ENCODE measurements around the gene PDGFC. TPM values are rescaled to one million over a fixed set of nuclear protein-coding genes. Genes with fewer than 3 reads are reported as not detected.

The PDGFC gene
- total and polyA plus RNA-seq, 2 of the 8 experiments (the other 6 are each of a cell fraction or from before 2014, with no cell fraction given) = 0.65 to 2.7 TPM

GRCh38 chr4:156832886-156833285 lies 138.7 kb downstream of the PDGFC start:
- H3K9me3 ChIP-seq (ENCODE audit: insufficient read depth in 2 of 2, low read depth in 1 of 2, low read length in 1 of 2) = peaks cover 0 to 3% of the 10 kb centered on the region in 2 experiments; a peak in 2 of 4 replicates
- no peak overlapping the region for H3K9ac ChIP-seq (replicated peaks in 1 of 4; ENCODE audit: extremely low read depth in 1 of 4, low read depth in 3 of 4, low read length in 3 of 4)
- no peak overlapping the region for H2BK5ac ChIP-seq (ENCODE audit: low read depth, low read length)
- no peak overlapping the region for H4K8ac ChIP-seq (ENCODE audit: extremely low read depth, insufficient read depth, low read length)
- no peak overlapping the region for H2AFZ ChIP-seq (ENCODE audit: low read length)
- no peak overlapping the region for H2BK120ac ChIP-seq (replicated peaks; ENCODE audit: low read depth, low read length)
- no peak overlapping the region for H2BK20ac ChIP-seq (ENCODE audit: low read length)
- no peak overlapping the region for H3K4me3 ChIP-seq (ENCODE audit: extremely low read depth in 1 of 4, insufficient read depth in 2 of 4, low read depth in 3 of 4, low read length in 4 of 4)
- H2AK5ac ChIP-seq (ENCODE audit: low read depth, low read length) = no peak overlapping the region
- POLR2A ChIA-PET (ENCODE audit: partially characterized antibody) = no interaction called here
- no peak overlapping the region for H4K5ac ChIP-seq (ENCODE audit: insufficient read length, low read depth, low read length)
- no peaks in the 10 kb centered on the region for H3K23me2 ChIP-seq (ENCODE audit: low read depth, low read length)
- no peaks in the 10 kb centered on the region for H3K79me1 ChIP-seq (ENCODE audit: low read depth, low read length)
- 98% methylated on average over 3 of the region's 3 CpGs; no CpG with 5 or more reads in 1 of the 2 experiments for WGBS, 2 experiments (ENCODE audit: extremely low coverage in 1 of 2, insufficient coverage in 1 of 2, insufficient read length in 1 of 2, insufficient replicate concordance in 2 of 2, low coverage in 1 of 2, low lambda C conversion rate in 2 of 2, missing lambda C conversion rate in 1 of 2)
- FAIRE-seq (no peak), DNase-seq (ENCODE audit: low read depth in 1 of 2, low spot score in 2 of 2) (no peak)
- CTCF ChIA-PET (ENCODE audit: partially characterized antibody) = no interaction called here
- no peak overlapping the region for H2BK12ac ChIP-seq (ENCODE audit: low read depth, low read length)
- no peak overlapping the region for H3K4ac ChIP-seq (replicated peaks; ENCODE audit: insufficient read length, low read depth, low read length)
- no peak overlapping the region for H2BK15ac ChIP-seq (ENCODE audit: low read length)
- no peaks in the 10 kb centered on the region for H3K27me3 ChIP-seq (replicated peaks in 1 of 4; ENCODE audit: control insufficient read depth in 3 of 4, extremely low read depth in 1 of 4, insufficient read depth in 3 of 4, low read length in 3 of 4)
- no peak overlapping the region for H3K23ac ChIP-seq (ENCODE audit: insufficient read length)
- H3K27ac ChIP-seq (ENCODE audit: low read depth, low read length) = no peak overlapping the region
- H4K20me1 ChIP-seq (replicated peaks in 1 of 2; ENCODE audit: control insufficient read depth in 1 of 2, insufficient read depth in 2 of 2, low read length in 2 of 2) = no peaks in the 10 kb centered on the region
- H3K56ac ChIP-seq (replicated peaks; ENCODE audit: insufficient read length, low read depth, low read length) = no peak overlapping the region
- no peak overlapping the region for H4K91ac ChIP-seq (replicated peaks; ENCODE audit: insufficient read length, low read length)
- H3K4me1 ChIP-seq (replicated peaks in 1 of 4; ENCODE audit: control insufficient read depth in 3 of 4, insufficient read depth in 4 of 4, low read length in 3 of 4) = no peaks in the 10 kb centered on the region
- H3K36me3 ChIP-seq (ENCODE audit: control insufficient read depth in 2 of 4, insufficient read depth in 4 of 4, low read length in 3 of 4) = no peaks in the 10 kb centered on the region
- H3K14ac ChIP-seq (ENCODE audit: insufficient read length) = no peak overlapping the region
- no peaks in the 10 kb centered on the region for H3K79me2 ChIP-seq (ENCODE audit: control insufficient read depth in 1 of 2, insufficient read depth in 2 of 2, low read length in 2 of 2)
- H3K4me2 ChIP-seq (ENCODE audit: insufficient read depth in 1 of 2, low read depth in 2 of 2, low read length in 2 of 2) = no peak overlapping the region
- no peak overlapping the region for H3K18ac ChIP-seq (ENCODE audit: extremely low read depth, low read length)
- TF ChIP-seq POLR2AphosphoS5 (IDR thresholded peaks at IDR 0.05; ENCODE audit: low read depth, low read length) (no peak), ZNF274 (IDR thresholded peaks at IDR 0.05; ENCODE audit: borderline replicate concordance, extremely low read depth, low read length) (no peak), YY1 (IDR thresholded peaks at IDR 0.05; ENCODE audit: low read depth, low read length) (no peak), KDM4A (IDR thresholded peaks at IDR 0.05; ENCODE audit: low read depth, low read length, severe bottlenecking) (no peak), JUND (IDR thresholded peaks at IDR 0.05; ENCODE audit: low read length) (no peak), RAD21 (IDR thresholded peaks at IDR 0.05 in 1 of 2, conservative IDR thresholded peaks at IDR 0.05 in 1 of 2; ENCODE audit: low read depth in 2 of 2, low read length in 2 of 2) (no peak), RXRA (IDR thresholded peaks at IDR 0.05; ENCODE audit: insufficient read depth, low read depth, low read length) (no peak), EP300 (IDR thresholded peaks at IDR 0.05; ENCODE audit: borderline replicate concordance in 1 of 2, low read depth in 2 of 2, low read length in 2 of 2) (no peak), SIN3A (conservative IDR thresholded peaks at IDR 0.05 in 1 of 2, IDR thresholded peaks at IDR 0.05 in 1 of 2; ENCODE audit: low read depth in 1 of 2, low read length in 2 of 2) (no peak), GTF2F1 (IDR thresholded peaks at IDR 0.05; ENCODE audit: borderline replicate concordance, low read depth, low read length) (no peak), MAX (IDR thresholded peaks at IDR 0.05) (no peak), ASH2L (IDR thresholded peaks at IDR 0.05; ENCODE audit: low read length) (no peak), SP2 (IDR thresholded peaks at IDR 0.05; ENCODE audit: low read length) (no peak), SAP30 (IDR thresholded peaks at IDR 0.05; ENCODE audit: insufficient read depth, insufficient replicate concordance, low read length) (no peak)
